T follicular helper cell (primary cell): ENCODE results near the gene ANK2.

Source experiments
- DNase-seq: peaks from one replicate; pipeline ENCODE4 v3.0.0-alpha.2; 2020; ENCODE audit warnings: low read depth

ANK2 gene

DNA sequence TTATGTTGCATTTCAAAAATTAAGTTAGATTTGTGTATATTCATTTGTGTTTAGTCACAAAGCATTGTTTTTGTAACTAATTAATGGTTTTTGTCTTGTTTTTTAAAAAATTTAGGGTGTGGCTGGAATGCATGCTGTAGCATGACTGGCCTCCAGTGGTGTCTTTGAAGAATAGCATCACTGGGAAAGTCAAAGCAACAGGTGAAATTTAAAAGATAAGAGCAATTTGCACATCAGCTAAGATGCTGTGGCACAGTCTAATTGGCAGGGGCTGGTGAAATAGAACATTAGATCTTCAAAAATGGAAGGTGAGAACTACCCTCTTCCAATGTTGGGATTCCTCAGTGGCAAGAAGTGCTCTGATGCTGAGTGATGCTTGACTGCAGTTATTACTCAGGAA lies 45.3 kb downstream of the ANK2 start:
- DNase-seq: no peak

DNA sequence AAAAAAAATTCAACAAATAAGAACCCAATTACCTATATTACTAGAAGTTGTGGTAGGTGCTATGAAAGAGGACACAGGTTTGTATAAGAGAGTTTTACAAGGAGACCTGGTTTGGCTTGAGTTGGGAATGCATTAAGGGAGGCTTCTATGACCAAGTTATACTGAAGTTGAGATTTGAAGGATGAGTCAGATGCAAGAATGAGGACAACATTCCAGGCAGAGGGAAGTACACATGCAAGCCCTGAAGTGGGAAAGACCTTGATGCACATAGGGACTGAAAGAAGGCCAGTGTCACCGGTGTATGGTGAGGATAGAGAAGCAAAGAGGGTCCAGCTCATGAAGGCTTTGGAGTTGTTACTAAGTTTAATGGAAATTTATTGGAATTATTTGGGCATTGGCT lies 52.2 kb downstream of the ANK2 start:
- DNase-seq: no peak

DNA sequence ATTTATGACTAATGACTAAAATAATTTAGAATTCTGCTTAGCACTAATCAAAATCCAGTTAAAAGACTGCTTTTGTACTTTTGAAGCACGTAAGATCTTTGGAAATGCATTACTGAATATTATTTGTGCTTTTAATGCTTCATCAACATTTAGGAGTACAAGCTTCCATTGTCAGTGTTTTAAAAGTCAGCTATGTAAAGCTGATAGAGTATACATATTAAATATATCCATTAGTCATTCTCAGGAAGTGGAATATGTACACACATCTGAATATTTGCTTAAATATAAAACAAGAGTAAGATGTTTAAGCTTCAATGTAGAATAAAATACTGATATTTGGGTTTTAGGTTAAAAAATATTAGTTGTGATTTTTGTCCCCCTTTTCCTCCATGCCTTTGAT lies 54.1 kb downstream of the ANK2 start:
- DNase-seq: no peak

DNA sequence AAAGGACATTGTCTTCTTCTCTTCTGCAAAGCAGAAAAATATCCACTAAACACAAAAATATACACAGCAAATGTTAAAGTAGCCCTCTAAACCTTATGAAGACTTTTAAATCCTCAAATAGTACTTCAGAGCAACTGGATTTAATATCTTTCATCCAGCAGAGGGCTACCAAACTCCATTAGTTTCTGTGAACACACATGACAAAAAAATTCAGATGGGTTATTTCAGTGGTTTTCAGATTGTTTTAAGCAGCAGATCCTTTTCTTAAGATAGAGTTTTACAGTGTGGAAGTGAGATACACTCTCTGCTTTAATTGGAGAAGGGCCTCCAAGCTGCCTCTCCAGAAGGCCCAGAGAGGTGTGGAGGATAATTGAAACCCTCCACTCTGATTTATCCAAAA lies 56.7 kb downstream of the ANK2 start:
- no peak for DNase-seq

DNA sequence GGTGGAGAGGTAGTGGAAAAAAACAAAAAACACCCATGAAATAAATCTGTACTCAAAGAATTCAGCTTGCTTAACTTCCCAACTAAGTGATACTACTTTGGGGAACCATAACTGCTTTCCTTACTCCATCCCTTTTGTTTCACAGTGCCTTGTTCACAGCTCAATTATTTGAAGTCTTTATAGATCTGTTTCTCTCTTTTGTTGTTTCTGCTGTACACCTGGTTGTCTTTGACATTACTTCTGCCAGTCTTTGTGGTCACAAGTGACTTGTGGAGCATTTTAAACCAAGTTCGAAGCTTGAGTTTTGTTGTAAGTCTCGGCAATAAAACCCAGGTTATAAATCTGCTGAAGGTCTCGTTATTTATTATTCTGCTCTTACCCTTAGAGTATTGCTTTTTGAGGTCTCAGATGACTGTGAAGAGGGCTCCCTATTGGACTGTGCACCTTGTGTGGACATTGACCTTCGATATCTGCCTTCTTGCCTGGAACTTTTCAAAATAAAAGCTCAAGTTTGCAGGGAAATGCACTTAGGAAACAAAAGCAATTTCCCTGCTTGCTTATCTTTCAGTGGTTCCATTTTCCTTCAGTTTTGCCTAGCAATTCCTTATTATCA lies 59.8 kb downstream of the ANK2 start:
- no peak for DNase-seq

DNA sequence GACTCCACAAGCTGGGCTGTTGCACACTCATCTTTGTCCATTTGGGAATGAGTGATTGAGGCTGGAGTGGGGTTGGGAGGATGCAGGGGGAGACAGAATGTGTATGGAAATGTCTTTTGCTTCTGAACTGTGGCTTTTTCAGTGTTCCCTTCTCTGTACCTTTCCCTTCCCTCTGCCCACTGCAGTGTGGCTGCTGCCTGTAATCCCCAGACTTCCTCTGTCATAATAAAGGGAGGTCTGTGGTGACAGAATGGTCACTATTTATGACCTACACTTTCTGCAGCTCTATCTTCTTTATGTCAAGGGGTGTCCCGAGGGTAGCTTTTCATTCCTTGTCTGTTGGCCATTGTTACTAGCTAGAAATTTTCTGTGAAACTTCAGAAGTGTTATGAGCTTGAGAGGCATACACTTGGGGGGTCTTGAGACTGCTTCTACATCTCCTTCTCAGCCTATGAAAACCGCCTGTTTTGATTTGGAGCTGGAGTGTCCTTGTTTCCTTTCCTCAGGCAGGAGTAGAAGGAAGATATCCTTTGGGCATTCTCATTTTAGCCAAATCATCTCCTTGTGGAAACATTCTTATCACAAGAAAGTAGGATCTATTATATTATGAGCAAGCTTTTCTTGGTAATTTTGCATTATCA lies 63.0 kb downstream of the ANK2 start:
- DNase-seq: no peak

DNA sequence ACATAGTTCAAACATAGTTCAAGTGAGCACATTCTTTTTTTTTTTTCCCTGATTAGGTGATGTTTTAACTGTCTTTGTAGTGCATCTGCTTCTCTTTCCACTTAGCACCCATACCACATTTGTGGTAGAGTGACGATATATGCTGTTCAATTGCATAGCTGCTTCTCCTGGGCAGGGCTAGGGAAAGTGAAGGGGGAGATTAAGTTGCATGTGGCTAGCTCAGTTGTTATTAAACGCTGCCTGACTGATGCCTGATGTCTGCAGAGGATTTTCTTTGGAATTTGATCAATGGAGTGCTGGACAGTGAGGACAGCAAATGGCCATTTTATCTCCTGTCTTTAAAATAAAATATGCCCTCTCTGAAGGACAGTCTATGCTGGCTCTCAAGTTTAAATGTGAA lies 63.7 kb downstream of the ANK2 start:
- no peak for DNase-seq

DNA sequence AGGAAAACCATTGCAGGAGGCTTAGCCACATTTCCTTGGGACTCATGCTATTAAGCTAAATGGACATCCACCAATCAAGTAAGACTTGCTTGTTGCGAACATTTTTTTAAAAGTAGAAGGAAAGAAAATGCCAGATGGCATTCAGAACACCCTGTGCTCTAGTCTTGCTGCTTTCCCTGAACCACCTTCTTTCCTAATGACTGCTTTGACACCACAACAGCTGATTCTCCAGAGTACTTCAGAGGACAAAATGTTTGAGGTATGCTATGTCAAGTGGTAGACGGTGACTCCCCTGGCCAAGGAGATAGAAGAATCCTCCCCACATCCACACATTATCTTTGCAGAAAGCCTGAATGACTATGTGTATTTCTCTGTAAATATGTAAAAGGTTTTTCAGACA lies 65.4 kb downstream of the ANK2 start:
- DNase-seq: no peak

DNA sequence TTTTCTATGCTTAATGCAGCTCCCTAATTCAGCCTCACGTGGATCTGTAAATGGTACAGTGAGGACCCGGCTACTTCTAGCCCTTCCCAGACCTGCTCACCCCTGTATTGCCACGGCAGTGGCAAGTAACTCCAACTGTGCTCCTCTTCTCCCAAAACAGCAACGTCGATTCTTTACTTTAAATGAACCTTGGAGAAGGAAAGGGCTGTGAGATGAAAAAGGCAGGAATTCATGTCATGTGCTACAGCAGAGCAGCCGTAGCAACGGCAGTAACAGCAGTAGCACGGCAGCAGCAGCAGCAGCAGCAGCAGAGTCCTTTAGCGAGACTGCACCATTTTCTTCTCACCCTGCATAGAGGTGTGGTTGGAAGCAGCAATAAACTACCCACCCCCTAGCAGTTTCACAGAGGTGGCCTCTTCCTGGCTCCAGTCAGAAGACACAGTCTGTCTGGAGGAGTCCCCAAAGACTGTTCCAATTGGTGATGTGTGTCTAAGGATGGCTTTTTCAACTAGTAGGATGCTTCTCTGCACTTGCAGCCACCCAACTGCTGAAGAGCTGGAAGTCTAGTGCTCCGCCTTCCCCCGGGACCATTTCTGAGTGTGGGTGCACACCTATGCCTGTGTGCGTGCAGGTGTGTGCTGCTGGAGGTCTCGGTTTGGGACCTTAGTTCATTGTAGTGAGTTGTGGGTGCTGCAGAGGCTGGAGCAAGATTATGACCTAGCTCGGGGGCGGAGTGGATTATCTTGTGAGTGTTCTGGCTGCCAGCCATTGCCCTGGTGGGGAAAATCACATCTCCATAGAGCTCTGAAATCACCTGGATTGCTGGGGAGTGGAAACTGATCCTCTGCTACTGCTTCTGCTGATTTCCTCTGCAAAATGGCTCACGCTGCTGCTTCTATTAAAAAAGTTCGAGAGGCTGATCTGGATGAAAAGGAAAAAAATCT lies 67.2 kb downstream of the ANK2 start:
- no peak for DNase-seq

DNA sequence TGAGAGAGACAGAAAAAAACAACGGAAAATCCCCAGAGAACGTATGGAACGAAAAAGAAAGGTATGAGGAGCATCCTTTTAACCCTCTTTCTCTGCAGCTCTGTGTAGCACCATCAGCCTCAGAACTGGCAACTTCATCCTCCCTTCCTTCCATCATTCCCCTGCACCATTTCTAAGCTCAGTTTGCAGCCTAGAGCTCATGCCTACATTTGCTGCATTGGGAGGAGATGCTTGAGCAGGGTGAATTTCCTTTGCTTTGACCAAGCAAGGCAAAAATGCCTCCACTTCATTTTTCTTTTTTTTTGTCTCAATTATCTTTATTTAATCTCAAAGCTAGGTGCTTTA lies 67.9 kb downstream of the ANK2 start:
- DNase-seq: no peak

DNA sequence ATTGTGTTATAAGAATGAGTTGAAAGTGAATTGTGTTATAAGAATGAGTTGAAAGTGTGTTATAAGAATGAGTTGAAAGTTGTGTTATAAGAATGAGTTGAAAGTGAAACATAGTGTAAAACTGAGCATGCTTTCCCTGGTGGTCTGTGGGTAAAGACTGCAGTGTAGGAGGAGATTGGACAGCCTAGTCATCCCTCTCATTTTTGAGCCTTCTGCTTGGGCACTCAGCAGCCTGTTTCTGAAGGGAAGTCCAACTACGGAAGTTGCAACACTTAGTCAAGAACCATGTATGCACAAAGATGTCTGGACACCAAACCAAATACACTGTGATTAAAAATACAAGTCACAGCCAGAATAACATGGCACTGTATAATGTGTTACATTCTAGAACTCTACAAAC lies 72.6 kb downstream of the ANK2 start:
- no peak for DNase-seq

DNA sequence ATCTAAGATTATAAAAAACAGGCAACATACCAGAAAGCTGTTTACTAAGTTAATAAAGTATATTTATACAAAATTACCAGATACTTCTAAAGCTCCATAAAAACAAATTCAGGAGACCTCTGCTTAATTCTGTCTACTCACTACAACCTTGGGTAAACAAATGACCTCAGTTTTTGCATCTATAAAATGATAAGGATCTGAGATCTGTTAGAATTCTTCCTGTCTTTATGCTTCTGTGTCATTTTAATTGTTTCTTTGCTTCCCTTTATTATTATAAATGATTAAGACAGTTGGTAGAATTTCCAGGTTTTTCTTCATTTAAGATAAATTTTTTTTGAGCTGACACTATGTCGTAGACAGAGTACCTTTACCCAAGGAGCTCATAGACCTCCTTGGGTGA lies 76.0 kb downstream of the ANK2 start:
- DNase-seq: no peak

DNA sequence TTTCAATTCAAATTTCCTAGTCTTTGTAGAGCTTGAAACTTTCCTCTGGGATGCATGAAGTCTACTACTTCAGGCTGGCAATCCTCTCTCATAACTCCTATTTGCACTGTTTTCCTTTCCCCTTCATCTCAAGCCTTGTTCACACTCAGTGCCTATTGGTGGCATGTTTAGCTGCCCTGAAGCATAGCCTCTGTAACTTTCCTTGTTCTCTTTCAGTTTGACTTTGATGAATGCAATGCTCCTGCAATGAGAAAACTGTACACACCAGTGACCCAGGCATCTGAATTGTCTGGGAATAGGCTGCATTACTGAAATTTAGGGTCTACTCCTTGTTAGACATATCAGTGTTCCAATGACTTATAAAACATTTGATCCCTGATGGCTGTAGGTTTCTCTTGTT lies 81.7 kb downstream of the ANK2 start:
- DNase-seq: no peak

DNA sequence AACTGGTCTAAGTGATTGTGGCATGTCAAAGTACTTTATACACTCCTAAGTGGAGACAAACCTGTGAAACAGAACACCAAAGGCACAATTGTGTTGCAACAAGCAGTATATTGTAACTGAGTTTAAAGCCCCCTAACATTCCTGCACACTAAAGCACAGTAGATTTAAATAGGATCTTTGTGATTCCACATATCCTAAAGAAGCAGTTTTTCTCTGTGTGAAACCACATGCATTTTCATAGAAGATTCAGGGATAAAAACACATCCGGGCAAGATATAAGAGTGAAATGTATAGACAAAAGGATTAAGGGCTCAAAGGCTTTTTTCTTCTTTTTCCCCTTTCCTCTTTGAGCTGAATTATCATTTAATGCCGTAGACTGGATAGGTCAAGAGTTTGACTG lies 82.2 kb downstream of the ANK2 start:
- DNase-seq: no peak

DNA sequence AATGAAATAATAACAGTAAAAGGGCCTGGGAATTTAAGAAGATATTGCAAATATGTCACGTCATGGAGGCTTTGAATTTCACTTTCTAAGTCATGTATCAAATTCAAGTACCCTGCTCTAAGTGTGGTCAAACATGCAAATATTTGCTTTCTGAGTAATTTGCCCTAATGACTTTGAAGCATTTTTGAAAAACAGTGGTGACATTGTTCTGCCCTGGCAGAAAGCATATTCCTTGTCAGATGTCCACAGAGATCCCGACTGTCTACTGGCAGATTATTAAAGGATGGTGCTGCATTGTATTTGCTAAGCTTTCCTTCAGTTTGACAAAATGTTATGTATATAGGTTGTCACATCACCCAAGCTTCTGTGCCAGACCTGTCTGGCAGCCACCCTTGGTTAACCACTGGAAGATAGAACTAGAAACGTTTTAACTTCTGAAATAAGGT lies 92.5 kb downstream of the ANK2 start:
- no peak for DNase-seq

DNA sequence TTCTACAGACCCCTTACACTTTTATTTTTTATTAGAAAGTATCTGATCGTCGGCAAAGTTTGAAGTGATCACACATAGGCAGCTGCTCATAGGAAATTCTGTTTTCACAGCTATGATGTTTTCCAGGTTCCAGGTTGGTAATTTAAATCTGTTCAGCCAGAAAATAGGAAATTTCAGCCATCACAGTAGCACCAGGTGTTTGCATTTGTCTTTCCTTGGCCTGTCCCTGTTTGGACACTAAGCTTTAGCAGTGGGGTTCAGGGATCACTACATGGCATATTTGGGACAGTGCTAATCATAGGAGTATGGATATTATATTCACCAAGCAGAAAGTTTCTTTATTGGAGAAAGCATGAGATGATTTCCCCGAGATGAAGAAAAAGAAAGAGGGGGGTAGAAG lies 92.9 kb downstream of the ANK2 start:
- DNase-seq: no peak

DNA sequence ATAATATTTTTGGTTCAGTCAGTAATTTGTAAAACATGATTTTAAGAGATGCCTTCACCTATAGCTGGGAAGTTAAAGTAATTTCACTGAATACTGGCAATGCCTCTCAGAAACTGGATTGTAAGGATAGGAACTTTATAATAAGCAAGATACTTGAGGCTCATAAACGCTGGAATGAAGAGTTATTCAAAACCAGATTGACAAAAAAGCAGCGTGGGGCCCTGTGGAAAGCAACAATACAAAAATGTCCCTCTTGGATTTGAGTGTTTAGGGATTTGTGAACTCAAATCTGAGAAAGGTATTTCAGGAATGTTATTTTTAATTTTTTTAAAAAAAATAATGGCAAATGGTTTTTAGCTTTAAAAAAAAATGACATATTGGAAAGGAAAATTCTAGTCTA lies 94.6 kb downstream of the ANK2 start:
- DNase-seq: no peak

DNA sequence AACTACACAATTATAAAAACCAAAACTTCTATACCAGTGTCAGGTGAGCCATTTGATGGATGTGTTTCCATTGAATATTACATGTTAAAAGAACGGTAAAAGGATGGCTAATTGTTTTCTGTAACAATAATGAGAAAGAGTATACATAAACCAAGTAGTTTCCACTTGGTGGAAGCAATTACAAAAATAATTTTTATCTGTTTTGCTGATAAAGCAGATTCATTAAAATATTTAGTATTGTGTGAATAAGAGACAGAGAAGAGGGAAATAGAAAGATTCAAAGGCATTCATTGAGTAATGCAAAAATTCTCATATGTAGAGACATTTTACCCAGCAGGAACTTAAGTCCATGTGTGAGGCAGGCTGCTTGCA lies 95.7 kb downstream of the ANK2 start:
- DNase-seq: no peak

DNA sequence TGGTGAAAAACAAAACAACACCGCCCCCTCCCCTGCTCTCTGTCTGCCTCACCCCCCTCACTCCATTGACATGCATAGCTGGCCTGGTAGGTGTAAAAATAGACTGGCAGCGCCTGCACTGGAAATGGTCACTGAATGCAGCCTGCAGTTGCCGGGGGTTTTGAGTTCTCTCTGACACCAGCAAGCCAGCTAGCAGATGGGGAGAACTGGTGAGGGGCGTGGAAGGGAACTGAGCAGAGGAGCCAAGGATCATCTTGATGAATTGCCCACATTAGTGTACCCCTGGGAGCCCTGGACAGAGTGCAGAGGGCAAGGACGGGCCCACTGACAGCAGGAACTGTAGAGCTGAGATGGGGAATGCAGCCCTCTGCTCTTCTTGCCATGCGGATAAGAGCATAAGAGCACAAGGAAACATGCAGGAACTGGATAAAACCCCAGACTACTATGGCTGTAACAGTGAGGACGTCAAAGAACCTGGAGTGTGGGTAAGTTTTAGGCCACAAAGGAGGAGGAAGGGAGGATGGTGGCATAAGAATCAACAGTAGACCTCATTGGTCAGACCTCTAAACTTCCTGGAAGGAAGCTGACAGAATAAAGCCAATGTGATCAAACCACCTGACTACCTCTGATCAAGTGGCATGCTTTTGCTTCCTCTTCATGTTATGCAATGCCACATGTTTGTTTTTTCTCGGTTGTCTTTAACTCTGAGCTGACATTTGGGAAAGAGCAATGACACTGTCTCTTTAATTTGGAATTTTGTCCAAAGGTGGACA lies 96.3 kb downstream of the ANK2 start:
- DNase-seq: no peak

DNA sequence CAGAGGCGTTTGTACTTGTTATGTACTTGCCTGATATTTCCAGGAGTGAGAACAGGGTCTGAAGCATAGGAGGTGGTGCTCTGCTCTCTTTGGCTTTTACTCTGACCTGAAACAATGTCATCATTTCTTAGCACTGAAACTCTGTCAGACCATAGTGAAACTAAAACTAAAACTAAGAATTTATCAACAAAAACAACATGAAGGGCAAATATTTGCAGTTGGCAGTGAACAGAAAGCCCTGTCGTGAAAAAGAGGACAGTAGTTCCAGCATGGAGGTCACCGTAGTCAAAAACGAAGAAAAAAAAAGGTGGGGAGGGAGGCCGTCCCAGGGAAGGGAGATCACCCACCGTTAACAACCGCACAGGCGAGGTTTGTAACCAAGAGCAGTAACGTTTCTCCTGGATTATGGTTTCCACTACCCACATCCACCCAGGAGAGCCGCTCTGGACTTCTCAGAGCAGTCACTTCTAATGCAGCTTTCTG lies 97.5 kb downstream of the ANK2 start:
- DNase-seq: no peak

DNA sequence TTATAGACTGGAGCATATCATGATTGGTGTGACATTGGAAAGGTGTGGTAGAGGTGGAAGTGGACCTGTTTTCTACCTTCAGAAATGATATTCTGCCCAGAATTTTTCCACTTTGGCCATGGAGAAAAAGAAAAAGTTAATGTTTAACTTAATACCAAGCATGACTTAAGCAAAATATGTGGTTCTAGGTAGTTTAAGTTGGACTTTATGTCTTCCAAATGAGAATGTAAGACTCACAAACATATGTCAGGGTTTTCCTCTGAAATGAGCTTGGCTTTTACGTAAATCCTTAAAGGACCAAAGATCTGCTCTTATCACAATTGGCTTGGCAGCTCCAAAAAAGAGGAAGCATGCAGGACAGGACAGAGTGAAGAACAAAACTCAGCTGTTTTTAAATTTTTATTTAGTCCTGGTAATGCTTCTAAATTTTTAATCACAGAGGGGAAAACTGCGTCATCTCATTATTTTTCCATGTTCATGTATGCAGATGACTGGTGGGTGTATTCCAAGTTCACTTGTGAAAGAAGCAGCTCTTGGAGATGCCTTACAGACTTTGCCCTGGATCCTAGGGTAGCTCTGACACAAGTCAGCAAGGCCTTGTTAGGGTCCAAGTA lies 98.2 kb downstream of the ANK2 start:
- DNase-seq: no peak

DNA sequence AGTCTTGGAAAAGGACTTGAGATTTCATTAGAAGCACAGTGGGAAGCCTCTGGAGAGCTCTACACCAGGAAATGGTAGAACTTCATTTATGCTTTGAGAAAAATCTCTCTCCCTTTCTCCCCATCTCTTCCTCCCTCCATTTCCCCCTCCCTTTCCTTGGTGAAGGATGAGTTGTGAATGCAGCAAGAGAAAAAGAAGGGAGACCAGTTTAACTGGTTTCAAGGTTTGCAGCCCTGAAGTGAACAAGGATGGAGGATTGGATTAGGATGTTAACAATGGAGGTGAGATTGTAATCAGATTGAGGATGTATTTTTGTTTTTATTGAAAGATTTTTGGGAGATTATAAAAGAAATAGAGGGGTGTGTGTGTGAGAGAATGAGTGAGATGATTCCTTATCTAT lies 99.5 kb downstream of the ANK2 start:
- DNase-seq: no peak
